Suppressor macrophage treated with lipopolysaccharide for 4 hours (primary cell): ENCODE results near the gene ZNF521.
A peak's percentile ranks its signal among the peaks of the same experiment; 100 is the strongest.

Experiments used
- DNase-seq: peaks from one replicate; pipeline ENCODE4 v3.0.0-alpha.2; 2020

Gene ZNF521

GRCh38 chr18:25223211-25223610, 128.8 kb downstream of the ZNF521 start:
- no peak for DNase-seq

DNA sequence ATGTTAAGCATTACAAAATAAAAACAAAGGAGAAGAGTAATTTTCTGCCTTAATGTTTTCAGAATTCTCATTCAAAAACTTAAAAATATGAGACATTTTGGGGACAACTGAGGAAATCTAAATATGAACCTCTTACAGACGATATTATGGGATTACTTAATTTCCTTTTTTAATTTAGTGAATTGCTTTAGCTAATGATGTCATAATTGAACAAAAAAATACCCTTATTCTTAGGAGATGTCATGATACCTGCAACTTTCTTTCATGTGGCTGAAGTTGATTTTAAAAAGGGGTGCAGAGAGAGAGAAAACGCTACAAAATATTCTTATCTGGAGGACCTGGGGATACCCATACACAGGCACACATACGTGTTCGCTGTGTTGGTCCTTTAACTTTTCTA, 129.3 kb downstream of the ZNF521 start:
- no peak for DNase-seq

DNA sequence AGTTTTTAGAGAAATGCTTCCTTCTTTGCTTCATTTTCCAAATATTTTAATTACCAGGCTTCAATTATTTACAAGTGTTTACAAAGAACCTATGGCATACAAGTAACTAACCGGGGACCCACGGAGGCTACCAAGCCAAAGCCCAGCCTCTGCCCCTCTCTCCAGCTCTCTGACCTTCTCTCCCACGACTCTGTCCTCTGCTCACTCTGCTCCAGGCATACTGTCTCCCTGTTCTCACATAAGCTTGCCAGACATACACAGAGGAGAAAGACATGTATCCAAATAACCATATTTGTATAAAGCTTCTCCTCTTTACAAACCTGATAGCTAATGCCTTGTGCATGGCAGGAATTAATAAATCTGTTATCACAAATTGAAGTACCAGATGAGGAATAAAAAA, 141.3 kb downstream of the ZNF521 start:
- DNase-seq: no peak

DNA sequence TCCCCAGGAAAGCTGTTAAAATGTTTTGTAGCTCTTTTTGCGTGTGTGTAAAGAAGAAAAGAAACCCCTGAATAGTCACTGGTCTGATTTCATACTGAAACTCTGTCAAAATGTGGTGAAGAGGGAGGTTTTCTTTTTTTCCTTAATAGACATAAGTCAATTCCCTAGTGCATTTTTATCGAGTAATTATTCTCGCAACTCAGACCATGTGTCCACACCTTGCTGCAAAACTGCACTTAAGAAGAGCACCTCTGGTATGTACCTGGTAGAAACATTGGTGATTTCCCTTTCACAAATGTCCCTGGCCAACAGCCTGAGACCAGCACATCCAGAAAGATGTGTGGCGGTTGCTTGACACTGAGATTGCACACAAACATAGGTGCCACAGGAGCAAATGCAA, 159.9 kb downstream of the ZNF521 start:
- DNase-seq: no peak

- DNase-seq: no peak
These were observed 161.5 kb downstream of the ZNF521 start for GRCh38 chr18:25190472-25190871.

GRCh38 chr18:25189391-25190185, 162.4 kb downstream of the ZNF521 start:
- no peak for DNase-seq

DNA sequence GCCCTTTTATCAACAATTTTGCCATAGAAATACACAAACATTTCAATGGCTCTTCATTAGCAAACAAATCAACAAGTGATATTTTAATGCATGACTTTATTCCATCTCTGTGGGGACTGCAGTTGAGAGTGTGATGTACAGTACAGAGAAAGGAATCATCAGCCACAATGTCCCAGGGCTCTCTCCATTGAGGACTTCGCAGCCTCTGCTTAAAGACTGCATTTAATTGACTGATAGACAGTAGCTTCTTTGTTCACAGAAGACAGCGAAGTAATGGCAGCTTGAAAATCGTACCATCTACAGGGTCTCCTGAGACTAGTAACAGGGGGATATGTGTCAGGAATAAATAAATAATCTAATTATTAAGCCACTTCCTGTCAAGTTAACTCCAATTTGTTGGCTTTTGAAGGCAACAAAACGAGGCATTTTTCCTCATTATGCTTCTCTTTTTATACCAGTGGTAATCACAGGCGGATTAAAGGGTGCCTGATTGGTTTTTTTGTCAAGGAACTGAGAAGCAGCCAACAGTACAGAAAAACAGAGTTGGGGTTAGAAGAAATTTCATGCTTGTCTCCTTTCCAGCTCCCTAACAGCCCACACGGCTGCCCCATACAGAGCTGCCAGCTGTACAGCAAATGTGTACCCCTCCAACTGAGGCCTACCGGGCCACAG, 164.3 kb downstream of the ZNF521 start:
- DNase-seq: no peak

- DNase-seq: no peak
These were observed 165.1 kb downstream of the ZNF521 start for GRCh38 chr18:25186871-25187270.

GRCh38 chr18:25181993-25182392, 170.0 kb downstream of the ZNF521 start:
- DNase-seq: no peak

DNA sequence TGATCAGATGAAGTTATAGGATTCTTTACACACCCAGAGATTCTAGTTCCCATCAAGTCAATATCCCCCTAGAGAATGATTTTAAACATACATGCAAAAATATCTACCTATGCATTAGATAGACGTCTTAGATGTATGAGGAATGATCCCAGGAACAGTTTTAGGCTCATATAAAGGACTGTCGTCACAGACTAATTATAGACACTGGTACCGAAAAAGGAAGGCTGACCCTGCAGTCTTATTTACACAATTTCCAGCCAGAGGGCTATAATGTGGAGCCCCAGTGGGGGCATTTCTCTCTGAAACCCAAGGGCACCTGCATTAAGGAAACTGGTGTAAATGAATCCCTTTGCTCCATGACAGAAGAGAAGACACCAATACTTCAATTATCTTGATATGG, 170.4 kb downstream of the ZNF521 start:
- DNase-seq: no peak

GRCh38 chr18:25180973-25181548, 170.9 kb downstream of the ZNF521 start:
- DNase-seq: no peak

DNA sequence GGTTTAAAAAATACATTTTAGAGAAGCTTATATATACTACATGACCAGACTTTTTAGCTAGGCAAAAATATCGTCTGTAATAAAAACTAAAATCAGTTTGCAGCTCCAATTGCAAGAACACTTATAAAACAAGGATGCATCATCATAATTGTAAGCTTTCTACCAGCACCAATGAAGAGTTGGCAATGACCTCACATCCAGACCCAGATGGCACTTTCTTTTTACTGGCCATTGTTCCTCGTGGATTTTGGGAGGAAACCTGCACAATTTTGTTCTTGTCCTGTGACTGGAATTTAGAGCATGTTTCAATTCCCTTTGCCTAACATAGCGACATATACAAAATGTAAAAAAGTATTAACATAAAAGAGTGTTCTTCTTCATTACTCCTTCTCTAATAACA, 174.3 kb downstream of the ZNF521 start:
- DNase-seq: no peak

GRCh38 chr18:25176518-25177042, 175.4 kb downstream of the ZNF521 start:
- no peak for DNase-seq

GRCh38 chr18:25175558-25176517, 176.1 kb downstream of the ZNF521 start:
- no peak for DNase-seq

- DNase-seq: no peak
These were observed 177.6 kb downstream of the ZNF521 start for GRCh38 chr18:25174324-25174723.

DNA sequence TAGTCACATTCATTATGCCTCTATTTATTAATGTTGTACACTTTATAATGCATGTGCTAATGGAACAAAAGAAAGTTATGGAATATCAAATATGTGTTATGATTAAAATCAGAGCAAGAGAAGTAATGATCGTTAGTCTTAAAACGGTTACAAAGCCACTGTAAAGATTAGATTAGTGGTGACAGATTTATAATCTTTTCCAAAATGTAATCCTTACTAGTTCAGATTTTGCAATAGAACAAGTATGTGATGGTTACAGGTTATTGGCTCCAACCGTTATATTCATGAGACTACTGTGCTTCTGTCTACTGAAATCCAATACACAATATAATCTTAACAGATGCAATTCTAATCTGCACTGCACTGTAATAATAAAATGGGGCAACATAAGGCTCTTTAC, 180.6 kb downstream of the ZNF521 start:
- no peak for DNase-seq

- no peak for DNase-seq
These were observed 181.6 kb downstream of the ZNF521 start for GRCh38 chr18:25170402-25170801.

DNA sequence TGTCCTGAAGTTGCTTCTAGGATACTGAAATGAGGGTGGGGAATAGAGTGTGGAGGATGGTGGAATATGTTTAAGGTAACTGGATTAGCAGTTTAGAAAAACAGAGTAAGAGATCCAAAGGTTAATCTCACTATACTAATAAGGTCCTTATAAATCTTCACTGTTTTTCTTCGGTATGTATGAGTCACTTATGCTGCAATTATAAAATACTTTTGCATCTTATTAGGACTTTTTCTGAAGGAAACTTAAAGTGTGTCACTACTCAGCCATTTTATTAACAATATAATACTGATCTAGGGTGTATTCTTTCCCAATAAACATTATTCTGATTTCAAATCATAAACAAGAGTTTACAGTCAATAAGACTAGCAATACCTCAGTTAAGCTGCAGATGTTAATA, 182.3 kb downstream of the ZNF521 start:
- no peak for DNase-seq

DNA sequence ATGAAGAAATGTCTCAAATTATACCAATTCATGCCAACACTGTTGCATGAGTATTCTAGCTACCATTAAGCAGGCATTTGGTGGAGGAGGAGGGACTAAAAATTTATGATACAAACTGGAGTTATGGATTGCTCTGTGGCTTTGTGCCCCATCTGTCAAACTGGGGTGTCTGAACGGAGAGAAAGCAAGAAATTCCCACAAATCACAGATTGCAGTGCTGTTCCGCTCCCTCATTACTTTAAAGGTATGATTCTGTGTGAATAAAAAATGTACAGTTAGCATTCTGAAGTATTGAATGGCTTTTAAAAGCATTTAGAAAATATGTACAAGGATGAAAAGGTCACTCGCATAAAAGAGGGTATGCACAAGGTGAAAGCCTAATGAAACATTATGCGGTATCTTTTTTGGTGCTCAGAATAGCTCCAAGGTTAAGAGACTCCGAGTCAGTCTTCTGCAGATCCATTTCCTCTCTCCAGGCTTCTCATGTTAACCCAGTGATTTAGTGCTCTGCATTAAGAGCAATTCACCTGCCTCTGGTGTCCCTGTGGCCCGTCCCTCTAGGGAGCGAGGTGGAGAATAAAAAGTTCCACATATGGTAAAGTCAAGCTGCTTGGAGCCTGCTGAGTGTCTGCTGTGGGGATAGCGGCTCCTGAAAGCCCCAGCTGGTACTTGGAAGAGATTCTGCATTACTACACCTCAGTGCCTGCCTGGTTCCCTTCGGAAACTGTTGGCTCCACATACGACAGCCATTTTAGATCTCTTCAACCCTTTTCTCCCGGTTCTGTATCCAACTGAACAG, 184.2 kb downstream of the ZNF521 start:
- DNase-seq: no peak

GRCh38 chr18:25166113-25166512, 185.9 kb downstream of the ZNF521 start:
- no peak for DNase-seq

DNA sequence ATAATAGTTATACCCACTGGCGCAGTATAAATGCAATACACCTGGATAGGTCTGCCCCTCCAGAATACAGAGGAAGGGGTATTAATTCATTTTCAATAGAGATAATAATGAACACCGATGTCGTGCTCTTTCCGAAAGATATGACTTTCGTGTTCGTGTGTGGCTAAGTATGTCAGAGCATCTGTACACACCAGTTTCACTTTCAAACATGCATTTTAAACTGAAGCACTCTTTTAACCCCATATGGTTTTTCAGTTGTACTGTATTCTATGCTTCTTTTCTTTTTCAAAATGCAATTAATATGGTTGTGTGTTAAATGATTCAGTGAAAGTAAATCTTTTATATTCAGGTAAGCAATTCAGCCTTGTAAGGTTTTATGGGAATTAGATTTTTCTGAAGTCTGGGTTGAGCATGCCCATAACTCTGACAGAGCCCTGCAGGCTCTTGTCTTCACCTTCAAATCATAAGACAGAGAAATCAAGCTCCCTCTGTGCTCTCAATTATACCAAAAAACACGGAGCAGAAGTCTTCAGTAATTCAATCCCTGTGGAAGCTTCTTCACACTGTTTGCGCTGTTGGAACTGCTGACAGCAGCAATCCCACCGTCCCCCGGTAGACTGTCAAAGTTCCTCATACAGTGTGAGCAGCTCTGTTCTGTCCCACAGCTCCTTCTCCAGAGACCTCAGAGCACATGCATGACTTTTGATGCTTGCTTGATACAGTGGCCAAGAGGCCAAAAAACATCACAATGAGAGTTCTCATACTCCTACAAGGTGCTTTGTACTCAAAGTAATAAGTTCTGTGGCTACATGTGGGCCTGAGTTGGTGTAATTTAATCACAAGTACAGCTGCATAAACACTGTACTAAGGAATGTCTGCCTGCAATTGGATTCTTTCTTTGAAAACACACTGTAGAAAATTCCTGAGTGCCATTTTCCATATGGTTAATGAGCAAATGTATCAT, 186.8 kb downstream of the ZNF521 start:
- DNase-seq: peak; percentile 40
